ENCODE data around the gene PNP. TPM values are rescaled to one million over a fixed set of nuclear protein-coding genes. Genes with fewer than 3 reads are reported as not detected.

PNP gene
- total RNA-seq, 1 experiment from 2014 or later, result 87.5 TPM

- no peak overlapping the region for H2BK20ac ChIP-seq (ENCODE audit: low read depth, low read length, poor library complexity, severe bottlenecking)
- H3K23ac ChIP-seq (ENCODE audit: insufficient read length, low read depth, low read length), result no peak overlapping the region
- no peak overlapping the region for H2BK120ac ChIP-seq (ENCODE audit: low read depth, low read length, poor library complexity, severe bottlenecking)
- H3K4ac ChIP-seq (ENCODE audit: low read depth, low read length), result no peak overlapping the region
- no peaks in the 10 kb centered on the region for H3K27me3 ChIP-seq (ENCODE audit: insufficient read depth, low read length)
- no peak overlapping the region for H3K18ac ChIP-seq (ENCODE audit: insufficient read length, low read depth, low read length)
- no peak overlapping the region for H2BK5ac ChIP-seq (ENCODE audit: insufficient read length, low read length)
- H2BK15ac ChIP-seq (ENCODE audit: low read depth, low read length), result no peak overlapping the region
- H4K5ac ChIP-seq (ENCODE audit: insufficient read length, low read depth, low read length), result no peak overlapping the region
- H3K4me2 ChIP-seq (ENCODE audit: insufficient read depth, insufficient read length, low read length), result no peak overlapping the region
- H4K91ac ChIP-seq (ENCODE audit: insufficient read length, low read depth, low read length), result no peak overlapping the region
- H3K4me1 ChIP-seq (ENCODE audit: insufficient read depth, low read length), result peaks cover 3% of the 10 kb centered on the region; the same call in 1 of the 2 replicates
- no peak overlapping the region for H4K8ac ChIP-seq (replicated peaks; ENCODE audit: insufficient read length, low read depth, low read length)
- no peak overlapping the region for H3K27ac ChIP-seq (ENCODE audit: insufficient read length, low read depth, low read length)
- H3K79me2 ChIP-seq (ENCODE audit: insufficient read depth, low read length), result no peaks in the 10 kb centered on the region
- H3K27ac Mint-ChIP-seq, result no peak overlapping the region
- H3K27me3 Mint-ChIP-seq (ENCODE audit: low read depth), result no peaks in the 10 kb centered on the region
- H3K4me1 Mint-ChIP-seq, result peaks cover 10 to 13% of the 10 kb centered on the region in 2 experiments
- H3K9ac ChIP-seq (ENCODE audit: extremely low read depth, insufficient read length, low read length), result no peak overlapping the region
- H3T11ph ChIP-seq (ENCODE audit: low read length), result no peak overlapping the region
- no peak for DNase-seq
- no peaks in the 10 kb centered on the region for H3K36me3 Mint-ChIP-seq (ENCODE audit: insufficient read depth in 1 of 3, low read depth in 3 of 3)
- WGBS (ENCODE audit: extremely low coverage, insufficient read length, low lambda C conversion rate), result no CpG with 5 or more reads among the region's 7 CpGs
- H2BK12ac ChIP-seq (ENCODE audit: insufficient read length, low read depth, low read length), result no peak overlapping the region
- H3K9me3 Mint-ChIP-seq, result peaks cover 0 to 2% of the 10 kb centered on the region in 2 experiments; a peak in 1 of 5 replicates
- no peak overlapping the region for H3K56ac ChIP-seq (ENCODE audit: insufficient read length, low read depth, low read length)
- no peaks in the 10 kb centered on the region for H3K79me1 ChIP-seq (ENCODE audit: insufficient read depth, low read depth, low read length, poor library complexity, severe bottlenecking)
- no peaks in the 10 kb centered on the region for H4K20me1 ChIP-seq (ENCODE audit: control insufficient read depth, insufficient read depth, insufficient read length)
- H3K14ac ChIP-seq (ENCODE audit: insufficient read depth, low read length), result no peak overlapping the region
- TF ChIP-seq CTCF (conservative IDR thresholded peaks at IDR 0.05), result no peak
- H3K9me3 ChIP-seq (ENCODE audit: control insufficient read depth, low read depth, low read length), result no peaks in the 10 kb centered on the region
- H3K23me2 ChIP-seq (ENCODE audit: insufficient read length, low read depth, low read length, poor library complexity, severe bottlenecking), result no peaks in the 10 kb centered on the region
- H2AK5ac ChIP-seq (ENCODE audit: insufficient read length, low read length), result no peak overlapping the region
- H3K4me3 Mint-ChIP-seq, result no peak overlapping the region
- peak overlapping the region; percentile 44 for H2AFZ ChIP-seq (ENCODE audit: low read length)
Observed at GRCh38 chr14:20512177-20512905, 43.1 kb downstream of the PNP start.

All from H9 (cell line).